Activated naive CD4-positive, alpha-beta T cell (primary cell): ENCODE measurements around the gene MORN2.
"Not testable (repeated sequence)": the region's sequence is repeated elsewhere in the genome, so short reads cannot be mapped to it uniquely, and the experiment has no call there.

ENCODE experiments used
- DNase-seq, 4 experiments: peaks; one replicate each; lab custom pipeline; 2025; lab: John Stamatoyannopoulos, UW

MORN2 gene

GRCh38 chr2:38875576-38876367 lies at the start of gene MORN2, which contains the start of gene DHX57:
MORN2 (plus strand) TSS chr2:38875976.
DHX57 (minus strand) TSS chr2:38875934; CDS start chr2:38868405, 7,529 bp downstream.
- DNase-seq, result peak; percentile 38 to 69 (median 54)

GRCh38 chr2:38827539-38828145 lies 48.1 kb upstream of the MORN2 start:
- DNase-seq, result not testable (repeated sequence)

GRCh38 chr2:38828460-38828859 lies 47.3 kb upstream of the MORN2 start:
- no peak for DNase-seq

GRCh38 chr2:38829971-38830370 lies 45.8 kb upstream of the MORN2 start:
- DNase-seq, result no peak

- DNase-seq, result no peak
Measured at GRCh38 chr2:38830526-38831159, 45.1 kb upstream of the MORN2 start.

- no peak for DNase-seq
Measured at GRCh38 chr2:38835015-38835601, 40.7 kb upstream of the MORN2 start.

GRCh38 chr2:38835990-38836389 lies 39.8 kb upstream of the MORN2 start:
- DNase-seq, result no peak

- DNase-seq, result no peak
Measured at GRCh38 chr2:38836791-38837190, 39.0 kb upstream of the MORN2 start.

- DNase-seq, result no peak
Measured at GRCh38 chr2:38850045-38850444, 25.7 kb upstream of the MORN2 start.

GRCh38 chr2:38856165-38856564 lies 19.6 kb upstream of the MORN2 start:
- no peak for DNase-seq

- DNase-seq, result no peak
Measured at GRCh38 chr2:38862476-38862875, 13.3 kb upstream of the MORN2 start.

- DNase-seq, result no peak
Measured at GRCh38 chr2:38863061-38863695, 12.6 kb upstream of the MORN2 start.

GRCh38 chr2:38866773-38867443 lies 8.9 kb upstream of the MORN2 start:
- no peak for DNase-seq

- no peak for DNase-seq
Measured at GRCh38 chr2:38871432-38871831, 4.3 kb upstream of the MORN2 start.

GRCh38 chr2:38873763-38874162 lies 2.0 kb upstream of the MORN2 start:
- DNase-seq, result no peak

- DNase-seq, result no peak
Measured at GRCh38 chr2:38875227-38875575, 575 bp upstream of the MORN2 start.

- DNase-seq, result no peak
Measured at GRCh38 chr2:38876407-38876806, 631 bp downstream of the MORN2 start.

- no peak for DNase-seq
Measured at GRCh38 chr2:38886063-38886462, 10.3 kb downstream of the MORN2 start.

GRCh38 chr2:38887347-38887746 lies 11.6 kb downstream of the MORN2 start:
- no peak for DNase-seq

GRCh38 chr2:38887902-38888554 lies 12.3 kb downstream of the MORN2 start:
- DNase-seq, result no peak

- no peak for DNase-seq
Measured at GRCh38 chr2:38889045-38889444, 13.3 kb downstream of the MORN2 start.
